Measurements from ENCODE around the gene TXNDC11.

TXNDC11 gene

GRCh38 chr16:11707679-11708197 lies 34.9 kb downstream of the TXNDC11 start:
- no peak overlapping the region for H3K9ac ChIP-seq (ENCODE audit: insufficient read length, low read depth)
- no peaks in the 10 kb centered on the region for H3K9me3 ChIP-seq (ENCODE audit: insufficient read depth, low read length)
- H3K4me1 ChIP-seq (ENCODE audit: insufficient read depth, insufficient read length): no peaks in the 10 kb centered on the region
- H3K4me3 ChIP-seq (ENCODE audit: insufficient read length, low read depth): no peak overlapping the region
- H3K36me3 ChIP-seq (ENCODE audit: insufficient read depth, insufficient read length, low read length): peaks cover 36% of the 10 kb centered on the region
- DNase-seq (ENCODE audit: low read depth, low spot score): no peak
- TF ChIP-seq ZNF274 (IDR thresholded peaks at IDR 0.05; ENCODE audit: low read depth, low read length): no peak
- no peak for TF ChIP-seq SUZ12 (IDR thresholded peaks at IDR 0.05; ENCODE audit: extremely low read depth, insufficient read depth, insufficient read length)
- TF ChIP-seq YY1 (IDR thresholded peaks at IDR 0.05; ENCODE audit: insufficient read depth, insufficient read length): no peak
- no peaks in the 10 kb centered on the region for H3K27me3 ChIP-seq (ENCODE audit: insufficient read depth, insufficient read length)

GRCh38 chr16:11706180-11706742 lies 36.4 kb downstream of the TXNDC11 start:
- no peaks in the 10 kb centered on the region for H3K9me3 ChIP-seq (ENCODE audit: insufficient read depth, low read length)
- TF ChIP-seq YY1 (IDR thresholded peaks at IDR 0.05; ENCODE audit: insufficient read depth, insufficient read length): no peak
- no peak for TF ChIP-seq SUZ12 (IDR thresholded peaks at IDR 0.05; ENCODE audit: extremely low read depth, insufficient read depth, insufficient read length)
- TF ChIP-seq ZNF274 (IDR thresholded peaks at IDR 0.05; ENCODE audit: low read depth, low read length): no peak
- DNase-seq (ENCODE audit: low read depth, low spot score): no peak
- peaks cover 25% of the 10 kb centered on the region for H3K36me3 ChIP-seq (ENCODE audit: insufficient read depth, insufficient read length, low read length)
- H3K9ac ChIP-seq (ENCODE audit: insufficient read length, low read depth): no peak overlapping the region
- H3K4me1 ChIP-seq (ENCODE audit: insufficient read depth, insufficient read length): no peaks in the 10 kb centered on the region
- H3K27me3 ChIP-seq (ENCODE audit: insufficient read depth, insufficient read length): no peaks in the 10 kb centered on the region
- H3K4me3 ChIP-seq (ENCODE audit: insufficient read length, low read depth): no peak overlapping the region

DNA sequence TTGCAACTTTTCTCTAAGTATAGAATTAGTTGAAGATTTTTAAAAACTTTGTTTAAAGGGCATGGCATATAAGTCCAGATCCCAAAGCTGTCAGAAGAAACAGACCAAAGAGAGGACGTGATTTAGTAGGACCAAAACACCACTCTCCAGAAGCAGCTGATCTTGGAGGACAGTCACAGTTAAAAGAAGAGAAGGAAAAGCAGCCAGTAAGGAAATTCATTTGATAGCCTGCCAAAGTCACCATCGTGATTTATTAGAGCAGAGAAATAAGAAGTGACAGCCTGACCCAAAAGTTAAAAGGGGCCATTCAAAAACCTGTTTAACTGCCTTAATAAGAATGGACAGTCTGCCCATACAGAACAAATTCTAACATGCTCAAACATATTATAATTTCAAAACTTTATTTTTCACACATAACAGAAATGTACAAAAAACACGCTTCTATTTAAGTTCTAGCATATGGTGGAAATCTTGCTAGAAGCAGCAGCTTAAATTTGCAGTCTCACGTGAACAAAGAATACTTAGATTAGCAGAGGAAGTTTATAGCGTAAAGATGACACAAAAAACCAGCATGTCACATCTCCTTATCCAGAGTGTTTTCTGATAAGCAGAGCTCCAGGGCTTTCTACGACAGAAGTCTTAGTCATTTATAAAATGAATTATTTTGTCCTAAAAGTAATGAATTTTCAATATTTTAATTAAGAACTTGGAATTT lies 37.2 kb downstream of the TXNDC11 start:
- TF ChIP-seq ZNF274 (IDR thresholded peaks at IDR 0.05; ENCODE audit: low read depth, low read length) (no peak), SUZ12 (IDR thresholded peaks at IDR 0.05; ENCODE audit: extremely low read depth, insufficient read depth, insufficient read length) (no peak), YY1 (IDR thresholded peaks at IDR 0.05; ENCODE audit: insufficient read depth, insufficient read length) (no peak)
- no peaks in the 10 kb centered on the region for H3K27me3 ChIP-seq (ENCODE audit: insufficient read depth, insufficient read length)
- DNase-seq (ENCODE audit: low read depth, low spot score): no peak
- no peak overlapping the region for H3K4me3 ChIP-seq (ENCODE audit: insufficient read length, low read depth)
- H3K9me3 ChIP-seq (ENCODE audit: insufficient read depth, low read length): no peaks in the 10 kb centered on the region
- no peaks in the 10 kb centered on the region for H3K4me1 ChIP-seq (ENCODE audit: insufficient read depth, insufficient read length)
- H3K9ac ChIP-seq (ENCODE audit: insufficient read length, low read depth): no peak overlapping the region
- peaks cover 26% of the 10 kb centered on the region for H3K36me3 ChIP-seq (ENCODE audit: insufficient read depth, insufficient read length, low read length)

GRCh38 chr16:11700264-11701029 lies 42.2 kb downstream of the TXNDC11 start:
- H3K36me3 ChIP-seq (ENCODE audit: insufficient read depth, insufficient read length, low read length): peaks cover 52% of the 10 kb centered on the region
- H3K4me3 ChIP-seq (ENCODE audit: insufficient read length, low read depth): no peak overlapping the region

DNA sequence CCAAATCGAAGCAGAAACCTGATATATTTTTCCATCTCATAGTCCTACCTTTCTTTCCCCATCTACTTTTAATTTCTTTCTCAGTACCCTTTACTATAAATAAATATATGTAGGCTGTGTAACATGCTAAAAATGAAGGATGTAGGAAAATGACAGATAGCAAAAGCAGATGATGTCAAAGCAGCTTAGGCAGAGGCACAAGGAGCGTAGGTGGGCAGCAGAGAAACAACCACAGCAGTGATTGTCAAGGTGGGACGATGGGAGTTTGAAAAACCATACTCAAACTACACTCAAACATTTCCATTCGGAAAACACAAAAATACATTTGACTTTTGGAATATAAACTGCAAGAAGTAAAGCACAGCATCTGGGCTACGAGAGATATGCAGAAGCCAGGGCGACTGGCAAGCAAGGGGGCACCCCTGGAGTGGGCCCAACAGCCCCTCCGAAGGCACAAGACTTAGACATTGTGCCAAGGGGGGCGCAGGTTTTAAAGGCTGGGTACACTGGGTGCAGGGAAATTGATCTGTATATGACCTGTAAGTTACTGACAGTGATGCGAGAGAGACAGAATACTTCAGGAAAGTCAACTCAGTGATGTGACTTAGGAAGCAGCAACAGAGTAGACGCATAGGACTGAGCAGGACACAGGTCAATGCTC lies 43.3 kb downstream of the TXNDC11 start:
- H3K27me3 ChIP-seq (ENCODE audit: insufficient read depth, insufficient read length): no peaks in the 10 kb centered on the region
- H3K4me3 ChIP-seq (ENCODE audit: insufficient read length, low read depth): no peak overlapping the region
- H3K4me1 ChIP-seq (ENCODE audit: insufficient read depth, insufficient read length): peaks cover 4% of the 10 kb centered on the region
- H3K9ac ChIP-seq (ENCODE audit: insufficient read length, low read depth): no peak overlapping the region
- H3K36me3 ChIP-seq (ENCODE audit: insufficient read depth, insufficient read length, low read length): peaks cover 62% of the 10 kb centered on the region
- no peak for TF ChIP-seq SUZ12 (IDR thresholded peaks at IDR 0.05; ENCODE audit: extremely low read depth, insufficient read depth, insufficient read length)
- no peak for TF ChIP-seq ZNF274 (IDR thresholded peaks at IDR 0.05; ENCODE audit: low read depth, low read length)
- no peak for TF ChIP-seq YY1 (IDR thresholded peaks at IDR 0.05; ENCODE audit: insufficient read depth, insufficient read length)
- H3K9me3 ChIP-seq (ENCODE audit: insufficient read depth, low read length): no peaks in the 10 kb centered on the region
- no peak for DNase-seq (ENCODE audit: low read depth, low spot score)

More at GRCh38 chr16:11700264-11701029, 42.2 kb downstream of the TXNDC11 start:
- TF ChIP-seq ZNF274 (IDR thresholded peaks at IDR 0.05; ENCODE audit: low read depth, low read length) (no peak), SUZ12 (IDR thresholded peaks at IDR 0.05; ENCODE audit: extremely low read depth, insufficient read depth, insufficient read length) (no peak), YY1 (IDR thresholded peaks at IDR 0.05; ENCODE audit: insufficient read depth, insufficient read length) (no peak)
- no peaks in the 10 kb centered on the region for H3K27me3 ChIP-seq (ENCODE audit: insufficient read depth, insufficient read length)
- H3K9ac ChIP-seq (ENCODE audit: insufficient read length, low read depth): no peak overlapping the region
- no peak for DNase-seq (ENCODE audit: low read depth, low spot score)
- no peaks in the 10 kb centered on the region for H3K9me3 ChIP-seq (ENCODE audit: insufficient read depth, low read length)
- H3K4me1 ChIP-seq (ENCODE audit: insufficient read depth, insufficient read length): peaks cover 4% of the 10 kb centered on the region

- Histone ChIP-seq H3K9me3 (ENCODE audit: insufficient read depth, low read length) (no peaks in the 10 kb centered on the region), H3K27me3 (ENCODE audit: insufficient read depth, insufficient read length) (no peaks in the 10 kb centered on the region), H3K9ac (ENCODE audit: insufficient read length, low read depth) (no peak overlapping the region), H3K4me3 (ENCODE audit: insufficient read length, low read depth) (no peak overlapping the region), H3K36me3 (ENCODE audit: insufficient read depth, insufficient read length, low read length) (peaks cover 63% of the 10 kb centered on the region), H3K4me1 (ENCODE audit: insufficient read depth, insufficient read length) (peaks cover 4% of the 10 kb centered on the region)
- TF ChIP-seq ZNF274 (IDR thresholded peaks at IDR 0.05; ENCODE audit: low read depth, low read length) (no peak), SUZ12 (IDR thresholded peaks at IDR 0.05; ENCODE audit: extremely low read depth, insufficient read depth, insufficient read length) (no peak), YY1 (IDR thresholded peaks at IDR 0.05; ENCODE audit: insufficient read depth, insufficient read length) (no peak)
- DNase-seq (ENCODE audit: low read depth, low spot score): no peak
Observed at GRCh38 chr16:11698271-11698689, 44.4 kb downstream of the TXNDC11 start.
